IMR-90 (cell line): ENCODE data around the gene NQO2. TPM values are rescaled to one million over a fixed set of nuclear protein-coding genes. Genes with fewer than 3 reads are reported as not detected.

Experiments
- ATAC-seq: fragments of 200-7000 bp; cut with Tn5 transposase; 2 replicates; pipeline ENCODE4 v1.9.1; 2020; ENCODE audit warnings: low read depth, mild to moderate bottlenecking, moderate library complexity
- BruUV-seq: library from RNA; stranded (reverse); fragments of 400-500 nt; replicated peaks from 2 replicates; lab custom pipeline; 2021; lab: Mats Ljungman, UMichigan
- CTCF ChIA-PET: fragments of 300-600 bp; formaldehyde crosslinking; extraction: SDS; loops from one replicate; lab custom pipeline; 2021; ENCODE audit warnings: antibody characterized with exemption; lab: Yijun Ruan, JAX
- POLR2A ChIA-PET: fragments of 300-600 bp; sonication (Branson Sonifier 250); formaldehyde crosslinking; loops from one replicate; lab custom pipeline; 2022; ENCODE audit warnings: antibody characterized with exemption; ENCODE audit not compliant: unreplicated experiment; lab: Charles Lee
- DNase-seq: peaks from one replicate; pipeline ENCODE4 v3.0.0; 2013
- H2AFZ ChIP-seq: replicated peaks from 2 replicates; pipeline ENCODE3; 2013; ENCODE audit warnings: low read length, mild to moderate bottlenecking; ENCODE audit not compliant: poor library complexity
- H2AK5ac ChIP-seq: 2 replicates; pipeline ENCODE4 v1.6.1; 2013; ENCODE audit warnings: low read depth, low read length, inconsistent platforms
- H2AK9ac ChIP-seq: replicated peaks from 2 replicates; pipeline ENCODE3; 2013; ENCODE audit warnings: mild to moderate bottlenecking, low read depth, low read length, moderate library complexity; ENCODE audit not compliant: poor library complexity
- H2BK120ac ChIP-seq: 2 replicates; pipeline ENCODE4 v1.6.1; 2013; ENCODE audit warnings: low read depth, low read length, inconsistent platforms
- H2BK15ac ChIP-seq: 3 replicates; pipeline ENCODE4 v1.6.1; 2013; ENCODE audit warnings: low read depth, low read length, inconsistent platforms
- H2BK20ac ChIP-seq: 2 replicates; pipeline ENCODE4 v1.6.1; 2013; ENCODE audit warnings: low read depth, mild to moderate bottlenecking, inconsistent platforms, low read length, moderate library complexity
- H2BK5ac ChIP-seq: 2 replicates; pipeline ENCODE4 v1.6.1; 2013; ENCODE audit warnings: mild to moderate bottlenecking, low read depth, low read length, inconsistent platforms; ENCODE audit not compliant: poor library complexity, severe bottlenecking
- H3K14ac ChIP-seq: replicated peaks from 2 replicates; pipeline ENCODE4 v1.6.1; 2013; ENCODE audit warnings: low read depth, low read length, inconsistent platforms
- H3K18ac ChIP-seq: 2 replicates; pipeline ENCODE4 v1.6.1; 2013; ENCODE audit warnings: low read depth, low read length, control low read depth
- H3K23ac ChIP-seq: 2 replicates; pipeline ENCODE4 v1.6.1; 2013; ENCODE audit warnings: low read depth, low read length, inconsistent platforms
- H3K27ac ChIP-seq: 2 replicates; pipeline ENCODE4 v1.5.1; 2013; ENCODE audit warnings: mild to moderate bottlenecking, control low read depth, low read length; ENCODE audit not compliant: insufficient read depth
- H3K27me3 ChIP-seq: 2 replicates; pipeline ENCODE4 v1.6.1; 2013; ENCODE audit warnings: low read length; ENCODE audit not compliant: control insufficient read depth, insufficient read depth
- H3K36me3 ChIP-seq: 2 replicates; pipeline ENCODE4 v1.6.1; 2013; ENCODE audit warnings: low read length, mixed read lengths; ENCODE audit not compliant: control insufficient read depth, insufficient read depth
- H3K4ac ChIP-seq: 2 replicates; pipeline ENCODE4 v1.6.1; 2013; ENCODE audit warnings: low read depth, low read length, inconsistent platforms
- H3K4me1 ChIP-seq: 2 replicates; pipeline ENCODE4 v1.6.1; 2013; ENCODE audit warnings: low read length, mixed read lengths; ENCODE audit not compliant: control insufficient read depth, insufficient read depth
- H3K4me2 ChIP-seq: 2 replicates; pipeline ENCODE4 v1.6.1; 2013; ENCODE audit warnings: low read depth, mild to moderate bottlenecking, control low read depth, low read length, moderate library complexity
- H3K4me3 ChIP-seq: 2 replicates; pipeline ENCODE4 v1.5.1; 2013; ENCODE audit warnings: low read depth, mild to moderate bottlenecking, control low read depth, low read length, moderate library complexity; ENCODE audit not compliant: insufficient read depth
- H3K56ac ChIP-seq: 2 replicates; pipeline ENCODE4 v1.6.1; 2013; ENCODE audit warnings: low read length, inconsistent platforms; ENCODE audit not compliant: insufficient read depth; ENCODE audit errors: extremely low read depth
- H3K79me1 ChIP-seq, 2 experiments: 2 replicates each; pipeline ENCODE4 v1.6.1; 2013; ENCODE audit warnings: low read length in 2 of 2, inconsistent platforms in 1 of 2, low read depth in 1 of 2
- H3K9ac ChIP-seq: 2 replicates; pipeline ENCODE4 v1.6.1; 2013; ENCODE audit warnings: low read depth, low read length, control low read depth
- H3K9me1 ChIP-seq: 2 replicates; pipeline ENCODE4 v1.6.1; 2013; ENCODE audit warnings: low read length, inconsistent platforms; ENCODE audit not compliant: insufficient read depth
- H3K9me3 ChIP-seq: 2 replicates; pipeline ENCODE4 v1.6.1; 2013; ENCODE audit warnings: low read length; ENCODE audit not compliant: control insufficient read depth, insufficient read depth
- H4K20me1 ChIP-seq: 2 replicates; pipeline ENCODE4 v1.6.1; 2013; ENCODE audit warnings: low read length, inconsistent platforms; ENCODE audit not compliant: insufficient read depth
- H4K5ac ChIP-seq: 2 replicates; pipeline ENCODE4 v1.6.1; 2013; ENCODE audit warnings: mild to moderate bottlenecking, low read depth, low read length, control low read depth
- H4K8ac ChIP-seq, 2 experiments: 2 replicates each; pipeline ENCODE4 v1.6.1; 2013; ENCODE audit warnings: low read depth in 2 of 2, low read length in 2 of 2, control low read depth in 1 of 2, inconsistent platforms in 1 of 2
- H4K91ac ChIP-seq: 2 replicates; pipeline ENCODE4 v1.6.1; 2013; ENCODE audit warnings: low read depth, low read length, inconsistent platforms; ENCODE audit not compliant: insufficient read depth
- BHLHE40 ChIP-seq: fragments of 150-350 bp; IDR thresholded peaks from 2 replicates; pipeline ENCODE4 v1.6.1; 2016; ENCODE audit warnings: mild to moderate bottlenecking, low read depth, low read length
- CEBPB ChIP-seq: IDR thresholded peaks from 2 replicates; pipeline ENCODE4 v1.6.1; 2012; ENCODE audit warnings: low read depth, low read length, improper control_type of control experiment
- CHD1 ChIP-seq: IDR thresholded peaks from 2 replicates; pipeline ENCODE4 v1.6.1; 2012; ENCODE audit warnings: low read depth, low read length, improper control_type of control experiment
- MAFK ChIP-seq: IDR thresholded peaks from 2 replicates; pipeline ENCODE4 v1.6.1; 2012; ENCODE audit warnings: low read depth, low read length, improper control_type of control experiment
- MAZ ChIP-seq: IDR thresholded peaks from 2 replicates; pipeline ENCODE4 v1.6.1; 2012; ENCODE audit warnings: low read depth, mild to moderate bottlenecking, low read length, improper control_type of control experiment, moderate library complexity, borderline replicate concordance
- NFE2L2 ChIP-seq: fragments of 150-350 bp; IDR thresholded peaks from 2 replicates; pipeline ENCODE4 v1.6.1; 2016; ENCODE audit warnings: low read depth, mild to moderate bottlenecking, low read length
- POLR2A ChIP-seq: IDR thresholded peaks from 2 replicates; pipeline ENCODE4 v1.6.1; 2012; ENCODE audit warnings: mild to moderate bottlenecking, low read depth, low read length
- RAD21 ChIP-seq: IDR thresholded peaks from 2 replicates; pipeline ENCODE4 v1.6.1; 2012; ENCODE audit warnings: low read length, improper control_type of control experiment
- RCOR1 ChIP-seq: IDR thresholded peaks from 2 replicates; pipeline ENCODE4 v1.6.1; 2012; ENCODE audit warnings: mild to moderate bottlenecking, low read length, improper control_type of control experiment; ENCODE audit not compliant: insufficient replicate concordance
- RFX5 ChIP-seq: IDR thresholded peaks from 2 replicates; pipeline ENCODE4 v1.8.0; 2012; ENCODE audit warnings: low read depth, mild to moderate bottlenecking, low read length, moderate library complexity
- SMC3 ChIP-seq: fragments of 150-350 bp; IDR thresholded peaks from 2 replicates; pipeline ENCODE4 v1.6.1; 2016; ENCODE audit warnings: low read depth, mild to moderate bottlenecking, antibody characterized with exemption, low read length, moderate library complexity
- USF2 ChIP-seq: fragments of 150-350 bp; IDR thresholded peaks from 2 replicates; pipeline ENCODE4 v1.6.1; 2017; ENCODE audit warnings: mild to moderate bottlenecking, antibody characterized with exemption, low read length, low read depth
- WGBS, 2 experiments: methylation state at CpG; one replicate each; pipeline versions ENCODE4 v1.1.5 to v1.1.7; 2013; ENCODE audit warnings: missing lambda C conversion rate in 2 of 2; ENCODE audit not compliant: insufficient read length in 1 of 2; ENCODE audit errors: extremely low coverage in 2 of 2; 5-methylcytosine and 5-hydroxymethylcytosine counted together
- dilution Hi-C: fragments of 300-500 bp; cut with HindIII; formaldehyde crosslinking; loops from one replicate; pipeline ENCODE4 v1.14.3; 2018; ENCODE audit warnings: low sequenced_read_pairs; ENCODE audit not compliant: unreplicated experiment
- in situ Hi-C: fragments of 300-500 bp; cut with MboI; formaldehyde crosslinking; loops from 3 replicates; pipeline ENCODE4 v1.14.3; 2019; ENCODE audit warnings: low sequenced_read_pairs, inconsistent platforms, mixed read lengths
- intact Hi-C: fragments of 100-400 bp; cut with micrococcal nuclease; formaldehyde crosslinking; loops from 2 replicates; pipeline ENCODE4 v1.10.0; 2022
- polyA plus RNA-seq, 3 experiments: library from polyadenylated mRNA; depleted of rRNA; stranded (reverse); fragments of >200 nt; gene quantifications; 2 replicates each; pipeline ENCODE4 v1.2.3, GENCODE V29; 2012; ENCODE audit warnings: low replicate concordance in 1 of 3
- total RNA-seq: library from RNA; depleted of rRNA; stranded (reverse); fragments of >200 nt; gene quantifications from 2 replicates; pipeline ENCODE4 v1.2.3, GENCODE V29; 2012
- TF ChIP-seq, protein P1 (sequence below): fragments of 150-350 bp; IDR thresholded peaks from 2 replicates; pipeline ENCODE4 v1.6.1; 2016; ENCODE audit warnings: low read depth, mild to moderate bottlenecking, low read length, moderate library complexity, borderline replicate concordance

The NQO2 gene
- total and polyA plus RNA-seq, 2 of the 4 experiments (the other 2 are of a cell fraction): 42.5 to 72.1 TPM

DNA sequence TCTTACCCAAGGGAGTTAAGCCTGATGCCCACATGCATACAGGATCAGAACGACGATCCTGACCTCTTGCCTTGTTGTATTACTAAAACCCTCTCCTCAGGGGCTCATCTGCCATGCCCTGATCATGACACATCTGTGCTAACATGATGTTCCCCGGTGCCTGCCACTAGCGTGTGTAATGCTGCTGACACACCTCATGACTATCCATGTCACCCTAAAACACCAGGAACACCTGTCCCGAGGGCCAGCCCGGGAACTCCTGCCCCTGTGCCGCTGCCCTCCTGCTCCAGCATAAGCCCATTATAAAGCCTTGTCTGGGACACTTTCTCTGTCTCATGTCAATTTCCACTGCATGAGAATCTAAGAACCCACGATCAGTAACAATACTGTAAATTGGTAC, 35.9 kb upstream of the NQO2 start:
- Histone ChIP-seq H4K91ac (no peak overlapping the region), H3K9me3 (no peaks in the 10 kb centered on the region), H3K4me1 (peaks cover 16% of the 10 kb centered on the region), H3K18ac (no peak overlapping the region), H2BK5ac (no peak overlapping the region), H2BK20ac (no peak overlapping the region), H3K4me3 (no peak overlapping the region), H4K20me1 (peaks cover 29% of the 10 kb centered on the region; the same call in 1 of the 2 replicates), H2AK5ac (no peak overlapping the region), H3K36me3 (peaks cover 8% of the 10 kb centered on the region; the same call in 1 of the 2 replicates), H3K27me3 (no peaks in the 10 kb centered on the region), H4K5ac (no peak overlapping the region), H3K9me1 (peaks cover 36% of the 10 kb centered on the region), H3K23ac (no peak overlapping the region), H2AFZ (no peak overlapping the region), H2AK9ac (peak overlapping the region; percentile 1), H4K8ac (no peak overlapping the region), H2BK120ac (no peak overlapping the region), H3K79me1 (peaks cover 51 to 84% of the 10 kb centered on the region in 2 experiments), H3K56ac (no peak overlapping the region), H3K4me2 (no peak overlapping the region), H2BK15ac (no peak overlapping the region), H3K14ac (no peak overlapping the region), H3K4ac (no peak overlapping the region), H3K27ac (no peak overlapping the region), H3K9ac (no peak overlapping the region)
- dilution Hi-C loops (no loop called here), intact Hi-C loops (no loop called here), in situ Hi-C loops (no loop called here)
- TF ChIP-seq POLR2A (no peak), MAFK (no peak), RFX5 (no peak), SMC3 (no peak), CEBPB (no peak), BHLHE40 (no peak), USF2 (no peak), MAZ (no peak), NFE2L2 (no peak), CHD1 (no peak), RAD21 (no peak), RCOR1 (no peak)
- TF ChIP-seq, protein P1, sequence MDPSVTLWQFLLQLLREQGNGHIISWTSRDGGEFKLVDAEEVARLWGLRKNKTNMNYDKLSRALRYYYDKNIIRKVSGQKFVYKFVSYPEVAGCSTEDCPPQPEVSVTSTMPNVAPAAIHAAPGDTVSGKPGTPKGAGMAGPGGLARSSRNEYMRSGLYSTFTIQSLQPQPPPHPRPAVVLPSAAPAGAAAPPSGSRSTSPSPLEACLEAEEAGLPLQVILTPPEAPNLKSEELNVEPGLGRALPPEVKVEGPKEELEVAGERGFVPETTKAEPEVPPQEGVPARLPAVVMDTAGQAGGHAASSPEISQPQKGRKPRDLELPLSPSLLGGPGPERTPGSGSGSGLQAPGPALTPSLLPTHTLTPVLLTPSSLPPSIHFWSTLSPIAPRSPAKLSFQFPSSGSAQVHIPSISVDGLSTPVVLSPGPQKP: no peak
- ATAC-seq: no peak
- no TSS peak for BruUV-seq
- ChIA-PET POLR2A (no interaction called here), CTCF (interaction anchor here (0.7 to 0.9 kb wide), 2 partner anchors 11 to 25 kb away, joined by 4 read pairs; no protein-coding TSS in a partner anchor)
- WGBS, 2 experiments: 92% methylated on average over 4 of the region's 8 CpGs; no CpG with 5 or more reads in 1 of the 2 experiments
- no peak for DNase-seq
